GM18526 (cell line): Measurements from ENCODE around the gene CHRNA4.

ENCODE experiments used
- POLR2A ChIP-seq: IDR thresholded peaks from 3 replicates; pipeline ENCODE4 v1.6.1; 2011; ENCODE audit not compliant: insufficient read length; ENCODE audit errors: extremely low read depth

Gene CHRNA4

GRCh38 chr20:63401384-63402110 is 40.4 kb upstream of the CHRNA4 start:
- TF ChIP-seq POLR2A, result no peak

DNA sequence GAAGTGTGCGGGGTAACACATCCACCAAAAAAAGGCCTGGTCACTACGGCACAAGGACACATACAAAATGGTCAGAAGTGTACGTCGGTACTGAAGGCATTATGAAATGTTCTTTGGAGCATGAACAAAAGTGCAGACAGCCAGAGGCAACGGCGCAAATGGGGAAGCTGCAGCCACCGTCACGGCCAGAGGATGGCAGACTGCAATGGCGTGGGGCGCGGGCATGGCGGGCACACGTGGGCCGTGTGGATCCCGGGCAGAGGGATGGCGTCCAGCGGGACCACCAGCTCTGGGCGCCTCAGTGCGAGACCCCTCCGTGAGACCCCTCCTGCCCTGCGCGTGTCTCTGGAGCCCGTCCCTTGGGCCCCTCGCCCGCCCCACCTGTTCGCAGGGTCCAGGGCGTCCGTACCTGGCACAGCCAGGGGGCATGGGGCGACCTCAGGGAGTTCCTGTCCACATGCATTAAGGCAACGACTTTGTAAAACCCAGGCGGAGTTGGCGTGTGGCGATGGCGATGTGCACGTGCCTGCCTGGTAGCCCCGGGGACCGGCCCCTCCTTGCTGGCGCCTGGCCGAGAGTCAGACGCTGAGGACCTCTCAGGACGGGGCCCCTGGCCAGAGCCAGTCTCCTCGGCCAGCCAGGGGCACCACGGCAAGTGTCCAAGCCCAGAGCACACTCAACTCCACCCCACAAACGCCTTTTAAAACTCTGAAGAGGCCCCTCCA is 39.5 kb upstream of the CHRNA4 start:
- no peak for TF ChIP-seq POLR2A

- no peak for TF ChIP-seq POLR2A
Measured at GRCh38 chr20:63399596-63400375, 38.6 kb upstream of the CHRNA4 start.

DNA sequence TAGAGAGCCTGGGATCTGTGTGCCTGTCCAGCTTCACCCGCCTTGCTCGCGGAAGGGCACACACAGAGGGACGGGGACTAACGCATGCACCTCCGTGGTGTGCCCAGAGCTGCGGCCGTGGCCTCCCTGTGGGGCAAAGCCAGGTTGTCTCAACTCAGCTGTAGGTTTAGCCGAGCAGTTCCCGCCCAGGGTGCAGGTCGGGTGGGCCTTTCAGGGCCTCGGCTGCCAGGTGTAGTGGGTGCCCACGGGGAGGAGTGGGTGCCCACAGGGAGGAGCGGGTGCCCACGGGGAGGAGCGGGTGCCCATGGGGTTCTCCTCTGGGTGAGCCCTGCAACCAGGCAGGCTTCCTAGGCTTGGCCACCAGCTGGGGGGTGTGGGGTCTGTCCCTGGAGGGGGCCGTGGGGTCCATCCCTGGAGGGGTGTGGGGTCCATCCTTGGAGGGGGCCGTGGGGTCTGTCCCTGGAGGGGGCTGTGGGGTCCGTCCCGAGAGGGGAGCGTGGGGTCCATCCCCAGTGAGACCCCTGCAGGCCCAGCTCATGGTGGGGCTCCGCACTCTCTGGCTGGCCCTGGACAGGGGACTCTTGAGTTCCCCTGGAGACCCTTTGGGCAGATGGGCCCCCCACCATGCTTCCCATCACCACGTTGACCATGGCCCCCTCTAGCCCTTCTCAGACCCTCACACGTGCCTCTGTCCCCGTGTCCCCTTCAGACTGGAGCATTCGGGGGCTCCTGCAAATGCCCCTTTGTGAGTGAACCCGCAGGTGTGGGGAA is 37.8 kb upstream of the CHRNA4 start:
- TF ChIP-seq POLR2A, result no peak

DNA sequence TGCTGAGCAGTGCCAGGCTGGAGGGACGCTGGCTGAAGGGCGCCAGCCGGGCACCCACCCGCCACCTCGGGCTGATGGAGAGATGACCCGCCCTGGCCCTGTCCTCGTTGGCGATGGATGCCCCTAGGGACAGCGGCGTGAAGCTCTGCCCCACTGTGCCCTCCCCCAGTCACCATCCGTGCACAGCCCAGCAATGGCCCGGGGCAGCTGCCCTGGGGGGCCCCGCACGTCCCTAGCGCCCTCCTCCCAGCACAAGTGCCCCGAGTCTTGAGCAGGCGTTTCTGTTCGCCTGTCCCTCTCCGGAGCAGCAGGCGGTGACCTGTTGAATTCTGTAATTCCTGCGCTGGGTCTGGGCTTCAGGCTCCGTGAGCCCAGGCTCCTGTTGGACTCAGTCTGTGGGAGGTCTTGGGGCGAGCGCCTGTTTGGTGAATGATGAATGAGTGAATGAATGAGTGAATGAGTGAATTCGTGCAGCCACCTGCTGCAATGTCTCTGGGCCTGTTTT is 36.8 kb upstream of the CHRNA4 start:
- no peak for TF ChIP-seq POLR2A

- no peak for TF ChIP-seq POLR2A
Measured at GRCh38 chr20:63397155-63397843, 36.1 kb upstream of the CHRNA4 start.

GRCh38 chr20:63396300-63396699 is 35.2 kb upstream of the CHRNA4 start:
- TF ChIP-seq POLR2A, result no peak

DNA sequence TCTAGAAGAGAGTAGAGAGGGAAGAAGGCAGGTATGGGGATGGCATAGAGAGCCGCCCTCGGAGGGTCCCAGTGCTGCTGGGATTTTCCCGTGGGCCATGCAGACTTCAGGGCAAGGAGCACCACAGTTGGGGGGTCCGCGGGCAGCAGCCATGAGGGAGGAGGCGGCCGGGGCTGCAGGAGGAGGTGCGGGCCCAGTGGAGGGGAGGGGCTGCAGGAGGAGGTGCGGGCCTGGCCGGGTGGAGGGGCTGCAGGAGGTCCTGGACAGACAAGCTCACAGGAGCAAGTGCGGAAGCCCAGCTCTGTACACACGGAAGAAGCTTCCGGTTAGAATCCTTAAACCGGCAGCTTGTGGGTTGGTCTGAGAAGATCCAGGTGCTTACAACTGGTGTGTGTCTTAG is 34.6 kb upstream of the CHRNA4 start:
- TF ChIP-seq POLR2A, result no peak

GRCh38 chr20:63394920-63395455 is 33.8 kb upstream of the CHRNA4 start:
- no peak for TF ChIP-seq POLR2A

DNA sequence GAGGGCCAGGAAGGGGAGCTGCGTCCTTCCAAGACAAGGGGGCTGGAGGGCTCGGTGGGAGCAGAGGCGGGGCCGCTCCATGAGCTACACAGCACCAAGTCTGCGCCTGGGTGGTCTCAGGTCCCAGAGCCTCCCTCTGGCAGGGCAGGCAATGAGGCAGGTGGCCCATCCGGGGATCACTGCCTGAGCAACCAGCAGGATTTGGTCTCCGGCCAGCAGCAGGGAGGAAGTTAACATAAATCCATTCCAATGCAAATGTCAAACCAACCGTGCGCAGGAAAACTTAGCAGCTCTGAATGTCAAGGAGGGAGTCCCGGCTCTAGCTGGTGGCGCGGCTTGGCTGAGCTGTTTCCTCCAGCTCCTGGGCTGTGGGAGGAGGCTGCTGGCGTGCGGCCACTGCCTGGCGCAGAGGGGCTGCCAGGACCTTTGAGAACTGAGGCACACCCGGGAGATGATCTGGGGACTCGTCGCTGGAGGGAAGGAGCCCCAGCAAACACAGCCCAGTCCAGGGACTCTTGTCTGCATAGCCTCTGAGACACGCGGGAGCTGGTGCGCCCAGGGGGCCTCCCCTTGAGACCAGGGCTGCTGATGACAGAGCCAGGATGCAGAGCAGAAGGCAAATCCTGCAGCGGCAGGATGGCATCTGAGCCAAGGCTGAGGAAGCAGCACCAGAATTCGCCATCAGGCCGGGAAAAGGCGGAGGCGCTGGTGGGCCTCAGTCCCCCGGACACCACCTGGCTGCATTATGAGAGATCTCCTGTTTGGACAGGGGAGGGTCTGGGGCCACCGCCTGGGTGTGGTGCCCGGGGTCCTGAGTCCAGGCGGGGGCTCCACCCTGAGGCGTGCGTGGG is 33.1 kb upstream of the CHRNA4 start:
- TF ChIP-seq POLR2A, result no peak

DNA sequence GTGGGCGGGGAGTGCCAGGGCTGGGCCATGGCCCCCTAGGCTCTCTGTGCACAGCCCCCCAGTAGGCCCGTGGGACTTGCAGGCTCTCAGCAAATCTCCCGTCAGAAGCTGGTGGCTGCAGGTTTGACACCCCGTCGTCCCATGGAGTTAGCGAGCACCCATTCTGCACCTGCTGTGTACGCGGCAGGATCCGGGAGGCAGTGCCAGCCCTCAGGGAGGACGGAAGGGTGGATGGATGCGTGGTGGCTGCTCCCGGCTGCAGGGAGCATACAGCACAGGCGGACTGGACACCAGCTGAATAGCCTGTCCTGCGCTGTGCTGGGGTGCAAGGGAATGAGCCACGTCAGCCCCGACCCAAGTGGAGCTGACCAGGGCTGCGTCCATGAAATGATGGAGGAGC is 32.4 kb upstream of the CHRNA4 start:
- TF ChIP-seq POLR2A, result no peak

GRCh38 chr20:63392465-63393365 is 31.6 kb upstream of the CHRNA4 start:
- no peak for TF ChIP-seq POLR2A
